Measurements from ENCODE around the gene KNDC1.
A peak's percentile ranks its signal among the peaks of the same experiment; 100 is the strongest.

KNDC1 gene

DNA sequence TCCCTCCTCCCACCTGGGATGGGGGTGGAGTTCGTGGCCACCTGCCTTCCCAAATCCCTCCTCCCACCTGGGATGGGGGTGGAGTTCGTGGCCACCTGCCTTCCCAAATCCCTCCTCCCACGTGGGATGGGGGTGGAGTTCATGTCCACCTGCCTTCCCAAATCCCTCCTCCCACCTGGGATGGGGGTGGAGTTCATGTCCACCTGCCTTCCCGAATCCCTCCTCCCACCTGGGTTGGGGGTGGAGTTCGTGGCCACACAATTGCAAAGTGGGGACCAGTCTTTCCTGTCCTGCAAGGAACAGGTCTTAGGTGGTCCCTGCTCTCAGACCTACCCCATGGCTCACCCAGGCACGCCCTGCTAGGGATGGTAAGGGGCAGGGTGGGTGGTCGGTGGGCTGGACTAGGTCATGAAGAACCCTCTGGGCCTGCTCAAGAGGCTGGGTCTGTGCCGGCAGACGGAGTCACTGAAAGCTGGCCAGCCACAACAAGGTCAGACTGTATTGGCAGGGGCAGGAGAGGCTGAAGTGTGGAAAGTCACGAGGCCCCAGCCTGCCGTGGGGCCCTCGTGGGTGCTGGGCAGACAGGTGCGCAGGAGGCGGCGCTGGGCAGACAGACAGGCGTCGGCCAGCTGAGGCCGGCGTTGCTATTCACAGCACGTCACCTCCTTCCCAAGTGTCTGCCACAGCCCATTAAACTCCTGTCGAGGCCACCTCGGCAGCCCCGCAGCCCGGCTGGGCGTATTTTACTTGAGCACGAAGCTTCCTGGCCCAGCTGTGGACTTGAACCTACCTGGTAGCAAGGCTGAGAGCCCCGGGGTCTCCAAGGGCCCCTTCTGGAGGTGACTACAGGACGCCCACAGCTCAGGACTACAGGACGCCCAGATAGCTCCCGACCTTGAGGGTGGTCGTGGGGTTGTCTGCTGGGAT lies 4.1 kb downstream of the KNDC1 start:
- DNase-seq (ENCODE audit: low read depth in 1 of 2, low spot score in 1 of 2): peak in 1 of 2 experiments; percentile 74
- in situ Hi-C loops (cut with HindIII; ENCODE audit: low pct_unique_long_range_greater_than_20kb, low sequenced_read_pairs): no loop called here
- TF ChIP-seq JUND (IDR thresholded peaks at IDR 0.05; ENCODE audit: low read depth): no peak

DNA sequence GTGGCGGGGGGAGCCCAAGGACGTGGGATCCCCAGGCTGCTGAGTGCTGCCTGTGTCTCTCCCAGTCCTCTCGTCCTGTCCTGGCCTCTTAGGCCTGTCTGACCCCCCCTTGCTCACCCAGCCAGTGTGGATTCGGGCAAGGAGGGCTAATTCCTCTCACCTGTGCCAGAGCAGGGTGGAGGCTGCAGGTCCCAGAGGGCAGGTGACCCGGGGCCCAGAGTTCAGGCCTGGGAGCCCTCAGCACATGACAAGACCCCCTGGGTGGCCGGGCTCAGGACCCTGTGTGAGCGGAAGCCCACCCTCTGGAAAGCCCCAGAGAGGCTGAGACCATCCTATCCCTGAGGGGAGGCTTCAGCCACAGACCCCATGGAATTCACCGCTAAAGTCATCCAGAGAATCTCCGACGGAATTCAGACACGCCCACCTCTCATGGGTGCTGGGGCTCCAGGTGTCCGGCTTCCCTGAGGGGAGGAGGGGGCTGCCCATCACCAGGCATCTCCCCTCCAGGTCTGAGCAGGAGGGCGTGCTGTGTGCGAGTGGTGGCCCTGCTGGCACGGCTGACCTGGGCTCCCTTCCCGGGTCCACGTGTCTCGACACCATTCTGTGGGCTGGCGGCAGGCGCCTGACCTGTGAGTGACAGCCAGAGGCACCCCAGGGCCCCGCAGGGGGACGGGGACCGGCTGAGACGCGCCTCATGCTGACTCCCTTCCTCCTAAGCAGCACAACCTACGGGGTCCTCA lies 5.0 kb downstream of the KNDC1 start:
- DNase-seq (ENCODE audit: low read depth in 1 of 2, low spot score in 1 of 2): no peak
- in situ Hi-C loops (cut with HindIII; ENCODE audit: low pct_unique_long_range_greater_than_20kb, low sequenced_read_pairs): no loop called here
- TF ChIP-seq JUND (IDR thresholded peaks at IDR 0.05; ENCODE audit: low read depth): no peak

DNA sequence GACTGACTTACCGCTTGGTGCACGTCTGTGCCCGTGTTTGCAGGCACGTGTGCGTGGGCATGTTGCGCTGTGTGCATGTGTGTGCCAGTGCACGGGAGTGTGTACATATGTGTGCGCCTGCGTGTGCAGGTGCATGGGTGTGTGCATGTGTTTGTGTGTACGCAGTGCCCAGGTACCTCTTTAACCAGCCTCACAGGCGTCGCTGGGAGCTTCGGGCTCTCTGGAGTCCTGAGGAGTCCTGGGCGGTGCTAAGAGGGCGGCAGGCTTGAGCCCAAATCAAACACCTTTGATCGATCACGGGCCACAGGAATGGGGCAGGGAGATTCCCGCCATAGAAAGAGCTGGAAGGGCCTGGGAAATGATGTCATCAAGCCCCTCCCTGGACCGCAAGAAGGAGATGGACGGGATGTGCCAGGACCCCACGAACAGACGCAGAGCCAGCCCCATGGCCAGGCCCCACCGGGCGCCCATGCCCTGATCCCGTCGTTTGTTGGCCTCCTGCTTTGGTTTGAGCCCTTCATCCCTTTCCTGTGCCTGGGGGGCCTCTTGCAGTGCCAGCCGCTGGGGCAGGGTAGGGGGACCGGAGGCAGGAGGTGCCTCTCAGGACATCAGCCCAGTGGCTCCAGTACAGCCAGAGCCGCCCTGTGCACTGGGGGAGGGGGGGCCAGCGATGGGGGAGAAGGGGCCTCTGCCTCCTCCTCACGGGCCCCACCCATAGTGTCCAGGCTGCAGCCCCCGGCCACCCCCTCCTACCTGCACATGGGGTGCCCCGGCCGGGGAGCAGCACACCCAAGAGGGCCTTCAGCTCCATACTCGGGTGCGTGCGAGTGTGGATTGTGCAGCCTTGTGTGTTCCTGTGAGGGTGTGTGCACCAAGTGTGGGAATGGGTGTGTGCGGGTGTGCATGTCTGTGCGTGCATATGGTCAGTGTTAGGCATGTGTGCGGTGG lies 5.8 kb downstream of the KNDC1 start:
- no peak for DNase-seq (ENCODE audit: low read depth in 1 of 2, low spot score in 1 of 2)
- in situ Hi-C loops (cut with HindIII; ENCODE audit: low pct_unique_long_range_greater_than_20kb, low sequenced_read_pairs): no loop called here
- no peak for TF ChIP-seq JUND (IDR thresholded peaks at IDR 0.05; ENCODE audit: low read depth)

- in situ Hi-C loops (cut with HindIII; ENCODE audit: low pct_unique_long_range_greater_than_20kb, low sequenced_read_pairs): no loop called here
- DNase-seq (ENCODE audit: low read depth in 1 of 2, low spot score in 1 of 2): no peak
- TF ChIP-seq JUND (IDR thresholded peaks at IDR 0.05; ENCODE audit: low read depth): no peak
Measured at GRCh38 chr10:133166504-133166827, 6.4 kb downstream of the KNDC1 start.

- in situ Hi-C loops (cut with HindIII; ENCODE audit: low pct_unique_long_range_greater_than_20kb, low sequenced_read_pairs): no loop called here
- TF ChIP-seq JUND (IDR thresholded peaks at IDR 0.05; ENCODE audit: low read depth): no peak
- no peak for DNase-seq (ENCODE audit: low read depth in 1 of 2, low spot score in 1 of 2)
Measured at GRCh38 chr10:133166828-133167692, 7.0 kb downstream of the KNDC1 start.

DNA sequence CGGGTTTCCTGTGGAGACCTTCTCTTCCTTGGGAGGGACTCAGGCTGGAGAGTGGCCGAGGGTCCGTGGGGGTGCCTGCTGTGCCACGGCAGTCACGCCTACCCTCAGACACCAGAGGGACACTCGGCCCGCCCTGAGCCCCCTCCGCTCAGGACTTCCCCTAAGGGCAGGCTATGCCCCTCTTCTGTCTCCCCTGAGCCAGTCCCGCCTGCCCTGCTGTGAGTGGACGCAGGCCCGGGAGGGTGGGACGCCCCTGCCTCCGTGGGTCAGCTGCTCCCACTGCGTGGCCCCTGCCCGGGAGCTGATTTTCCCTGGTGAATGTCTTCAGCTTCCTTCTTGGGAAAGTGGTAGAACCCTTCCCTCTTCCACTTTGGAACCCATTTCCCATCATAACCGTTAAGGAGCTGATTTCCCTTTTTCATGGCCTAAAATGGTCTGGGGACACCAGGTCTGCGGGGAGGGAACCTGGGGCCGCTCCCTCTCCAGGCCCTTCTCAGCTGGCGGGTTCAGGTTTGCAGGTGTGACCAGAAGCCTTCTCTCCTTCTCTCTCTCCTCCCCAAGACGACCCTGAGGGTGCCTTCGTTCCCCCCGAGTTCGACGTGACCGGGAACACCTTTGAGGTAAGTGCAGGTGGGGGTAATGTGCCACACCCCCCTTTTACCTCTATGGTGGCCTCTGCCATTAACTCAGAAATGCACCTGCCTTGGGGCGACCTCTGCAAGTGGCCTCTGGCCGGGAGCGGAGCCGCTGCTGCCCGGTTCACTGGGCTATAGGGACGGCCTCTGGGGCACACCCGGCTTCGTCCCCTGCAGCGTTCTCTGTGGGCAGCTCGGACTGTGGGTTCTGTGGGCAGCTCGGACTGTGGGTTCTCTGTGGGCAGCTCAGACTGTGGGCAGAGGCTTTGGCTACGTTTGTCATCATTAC lies 7.9 kb downstream of the KNDC1 start:
- DNase-seq (ENCODE audit: low read depth in 1 of 2, low spot score in 1 of 2): no peak
- in situ Hi-C loops (cut with HindIII; ENCODE audit: low pct_unique_long_range_greater_than_20kb, low sequenced_read_pairs): no loop called here
- TF ChIP-seq JUND (IDR thresholded peaks at IDR 0.05; ENCODE audit: low read depth): no peak

DNA sequence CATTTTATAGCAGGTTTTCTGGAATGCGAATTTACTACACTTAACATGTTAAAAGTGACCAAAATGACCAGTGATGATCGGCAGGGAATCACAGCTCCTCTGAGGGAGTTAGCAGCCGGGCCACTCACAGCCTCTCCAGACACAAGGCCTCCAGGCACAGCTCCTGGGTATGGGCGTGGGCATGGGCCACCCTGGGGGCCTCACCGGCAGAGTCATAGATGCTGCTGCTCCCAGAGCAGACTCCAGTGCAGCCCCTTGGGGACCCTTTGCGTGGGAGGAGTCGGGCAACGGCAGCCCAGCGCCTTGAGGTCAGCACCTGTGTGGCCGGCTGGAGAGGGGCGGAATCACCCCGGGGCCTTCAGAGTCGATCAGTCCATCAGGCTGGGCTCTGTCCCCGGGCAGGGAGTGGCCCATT lies 8.6 kb downstream of the KNDC1 start:
- no peak for TF ChIP-seq JUND (IDR thresholded peaks at IDR 0.05; ENCODE audit: low read depth)
- in situ Hi-C loops (cut with HindIII; ENCODE audit: low pct_unique_long_range_greater_than_20kb, low sequenced_read_pairs): no loop called here
- DNase-seq (ENCODE audit: low read depth in 1 of 2, low spot score in 1 of 2): no peak

- in situ Hi-C loops (cut with HindIII; ENCODE audit: low pct_unique_long_range_greater_than_20kb, low sequenced_read_pairs): no loop called here
- no peak for TF ChIP-seq JUND (IDR thresholded peaks at IDR 0.05; ENCODE audit: low read depth)
- no peak for DNase-seq (ENCODE audit: low read depth in 1 of 2, low spot score in 1 of 2)
Measured at GRCh38 chr10:133169173-133169947, 9.3 kb downstream of the KNDC1 start.

DNA sequence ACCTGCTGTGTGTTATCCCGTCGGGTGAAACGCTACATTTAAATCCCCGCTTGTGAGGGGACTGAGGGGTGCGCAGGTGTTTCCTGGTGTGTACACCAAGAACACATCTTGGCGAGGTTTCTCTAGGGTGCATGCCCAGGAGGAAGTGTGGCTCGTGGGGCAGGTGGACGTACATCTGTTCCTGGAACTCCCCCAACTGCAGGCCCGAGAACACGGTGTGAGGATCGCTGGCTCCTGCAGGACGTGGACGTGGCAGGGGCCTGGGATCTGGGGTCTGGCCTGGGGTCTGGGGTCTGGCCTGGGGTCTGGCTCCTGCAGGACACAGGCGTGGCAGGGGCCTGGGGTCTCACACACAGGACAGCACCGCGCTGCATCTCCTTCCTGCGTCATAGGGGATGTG lies 10.1 kb downstream of the KNDC1 start:
- DNase-seq (ENCODE audit: low read depth in 1 of 2, low spot score in 1 of 2): no peak
- TF ChIP-seq JUND (IDR thresholded peaks at IDR 0.05; ENCODE audit: low read depth): no peak
- in situ Hi-C loops (cut with HindIII; ENCODE audit: low pct_unique_long_range_greater_than_20kb, low sequenced_read_pairs): no loop called here
